Pancreas (tissue), 10 donors: ENCODE results near the gene VAPB. TPM values are rescaled to one million over a fixed set of nuclear protein-coding genes. Genes with fewer than 3 reads are reported as not detected.
A peak's percentile ranks its signal among the peaks of the same experiment; 100 is the strongest.

ENCODE experiments used
- ATAC-seq, 4 donors: fragments of 200-7000 bp; cut with Tn5 transposase; one replicate each; pipeline versions ENCODE4 v1.8.0 to v1.9.1; 2020; ENCODE audit warnings: mild to moderate bottlenecking in 4 of 4, moderate library complexity in 4 of 4
- DNase-seq, 6 donors: peaks; one replicate each; pipeline ENCODE4 v3.0.0-alpha.2; 2020
- FAIRE-seq: peaks from 2 replicates; lab custom pipeline; 2012; peaks lifted over from hg19 to GRCh38; lab: Jason Lieb, UNC
- H3K27ac ChIP-seq, 4 donors: fragments of 200-600 bp; sonication (generic); 1 replicate in 3 of 4; 2 replicates in 1 of 4; pipeline versions ENCODE4 v1.5.0 to v1.8.0; 2020
- H3K27me3 ChIP-seq, 4 donors: fragments of 200-600 bp; one replicate each; pipeline ENCODE4 v1.8.0; 2021
- H3K36me3 ChIP-seq, 3 donors: fragments of 200-600 bp; sonication (generic) in 1 of 3; one replicate each; pipeline versions ENCODE4 v1.5.0 to v1.8.0; 2020 to 2021
- H3K4me1 ChIP-seq, 3 donors: fragments of 200-600 bp; one replicate each; pipeline ENCODE4 v1.8.0; 2021
- H3K4me3 ChIP-seq, 4 donors: fragments of 200-600 bp; sonication (generic) in 2 of 4; one replicate each; pipeline versions ENCODE4 v1.5.0 to v1.8.0; 2020 to 2021
- H3K9me3 ChIP-seq, 4 donors: fragments of 200-600 bp; one replicate each; pipeline ENCODE4 v1.8.0; 2021
- WGBS, 2 donors: extraction: QIAGEN DNeasy Blood & Tissue Kit; methylation state at CpG; one replicate each; pipeline ENCODE4 v1.1.7; 2013; 5-methylcytosine and 5-hydroxymethylcytosine counted together
- intact Hi-C, 3 donors: fragments of 100-400 bp; cut with DNase I; formaldehyde crosslinking; loops; one replicate each; pipeline versions ENCODE4 v1.11.1 to v1.14.2; 2022
- polyA plus RNA-seq, 2 donors: library from polyadenylated mRNA; stranded (reverse); fragments of 200-250 nt; gene quantifications; one replicate each; pipeline ENCODE4 v1.2.3, GENCODE V29; 2013
- total RNA-seq, 6 donors: library from RNA; stranded (reverse); fragmentation: NEBNext Ultra II Directional in 4 of 6; extraction: Animal tissue kit (Norgen Biotek cat#: 25700) in 4 of 6; gene quantifications; one replicate each; pipeline versions ENCODE4 v1.2.1 to v1.2.4, GENCODE V29; 2021 to 2023
- TF ChIP-seq, protein P1 (sequence below), 4 donors: fragments of 200-600 bp; sonication (generic) in 3 of 4; IDR thresholded peaks; one replicate each; pipeline versions ENCODE4 v1.5.0 to v1.8.0; 2021; ENCODE audit warnings: antibody characterized with exemption in 4 of 4
- donor health status: healthy with polysubstance abuse.
- donor health status: DM: no; HTN: no; CAD: no; lungs with moderate emphysema.
- donor health status: DM: no; HTN: no; CAD: no.
- donor health status: control.
- donor health status: control.
- donor health status: Bipolar disorder and iron deficiency.
- donor health status: DM: yes; HTN: yes; CAD: no.
- donor health status: DM: no; HTN: no; CAD: no.
- donor health status: DM: no; HTN: no; CAD: no.
- donor health status: DM: yes; HTN: yes; CAD: no.

The VAPB gene
- total and polyA plus RNA-seq, 8 donors: 9.6 to 30.3 (median 20.6) TPM

DNA sequence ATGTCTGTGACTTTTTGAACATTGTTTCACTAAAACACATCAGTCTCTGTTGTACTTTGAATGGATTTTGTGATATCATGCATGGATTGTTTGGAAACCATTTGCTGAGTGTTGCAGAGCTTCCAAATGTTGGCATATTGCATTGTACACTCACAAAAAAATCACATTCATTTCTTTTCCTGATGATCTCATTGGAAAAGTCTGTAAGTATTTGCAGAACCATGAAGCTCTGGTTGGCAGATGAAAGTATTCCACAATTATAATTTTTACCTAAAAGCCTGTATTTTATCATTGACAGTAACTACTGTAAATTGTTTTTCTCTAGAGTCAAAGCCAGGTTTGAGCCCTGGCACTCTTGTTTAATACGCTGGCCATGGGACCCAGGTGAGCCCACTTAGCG is 42.1 kb downstream of the VAPB start:
- intact Hi-C loops: no loop called here
- H3K4me3 ChIP-seq: no peak overlapping the region
- DNase-seq: no peak
- no peak overlapping the region for H3K27ac ChIP-seq
- TF ChIP-seq, protein P1, sequence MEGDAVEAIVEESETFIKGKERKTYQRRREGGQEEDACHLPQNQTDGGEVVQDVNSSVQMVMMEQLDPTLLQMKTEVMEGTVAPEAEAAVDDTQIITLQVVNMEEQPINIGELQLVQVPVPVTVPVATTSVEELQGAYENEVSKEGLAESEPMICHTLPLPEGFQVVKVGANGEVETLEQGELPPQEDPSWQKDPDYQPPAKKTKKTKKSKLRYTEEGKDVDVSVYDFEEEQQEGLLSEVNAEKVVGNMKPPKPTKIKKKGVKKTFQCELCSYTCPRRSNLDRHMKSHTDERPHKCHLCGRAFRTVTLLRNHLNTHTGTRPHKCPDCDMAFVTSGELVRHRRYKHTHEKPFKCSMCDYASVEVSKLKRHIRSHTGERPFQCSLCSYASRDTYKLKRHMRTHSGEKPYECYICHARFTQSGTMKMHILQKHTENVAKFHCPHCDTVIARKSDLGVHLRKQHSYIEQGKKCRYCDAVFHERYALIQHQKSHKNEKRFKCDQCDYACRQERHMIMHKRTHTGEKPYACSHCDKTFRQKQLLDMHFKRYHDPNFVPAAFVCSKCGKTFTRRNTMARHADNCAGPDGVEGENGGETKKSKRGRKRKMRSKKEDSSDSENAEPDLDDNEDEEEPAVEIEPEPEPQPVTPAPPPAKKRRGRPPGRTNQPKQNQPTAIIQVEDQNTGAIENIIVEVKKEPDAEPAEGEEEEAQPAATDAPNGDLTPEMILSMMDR (IDR thresholded peaks at IDR 0.05): no peak
- 86 to 97% methylated on average over 2 of the region's 2 CpGs for WGBS, 2 donors
- no peaks in the 10 kb centered on the region for H3K36me3 ChIP-seq
- no peaks in the 10 kb centered on the region for H3K27me3 ChIP-seq
- H3K4me1 ChIP-seq: peaks cover 5 to 6% (median 5%) of the 10 kb centered on the region in 3 donors
- no peak for FAIRE-seq
- H3K9me3 ChIP-seq: no peaks in the 10 kb centered on the region
- ATAC-seq: no peak

DNA sequence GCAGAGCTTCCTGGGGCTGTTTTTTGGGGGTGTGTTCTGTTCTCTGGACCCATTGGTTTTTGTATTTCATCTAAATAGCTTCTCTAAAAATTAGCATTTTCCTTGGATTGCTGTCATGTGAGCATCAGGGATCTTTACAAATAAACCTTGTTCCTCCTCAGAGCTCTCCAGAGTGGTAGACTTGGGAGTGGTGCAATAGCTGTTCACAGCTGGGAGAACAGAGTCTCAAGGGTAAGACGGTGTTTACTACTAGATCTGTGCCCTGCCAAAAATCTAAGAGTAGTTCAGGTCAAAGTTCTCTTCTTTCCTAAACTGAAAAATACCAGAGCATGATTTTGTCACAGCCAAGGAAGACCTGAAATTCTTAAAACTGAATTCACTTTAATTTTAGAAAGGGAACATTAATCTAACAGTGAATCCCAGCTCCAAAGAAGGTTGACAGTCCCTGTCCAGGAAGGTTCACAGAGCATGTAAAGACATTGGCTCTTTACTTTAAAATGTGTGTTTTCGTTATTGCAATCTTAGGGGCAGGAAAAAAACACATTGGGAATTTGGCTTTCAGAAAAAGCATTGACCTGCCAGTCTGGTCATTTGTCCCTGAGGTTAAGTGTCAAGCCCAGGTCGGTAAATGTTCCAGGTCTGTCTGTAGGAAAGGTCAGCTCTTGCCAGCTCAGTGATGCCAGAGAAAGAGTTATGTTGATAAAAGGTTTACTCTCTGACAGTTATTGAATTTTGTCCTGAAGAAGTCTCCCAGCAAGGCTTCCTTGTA is 43.3 kb downstream of the VAPB start:
- WGBS, 2 donors: 47 to 62% methylated on average over 3 of the region's 3 CpGs
- H3K27me3 ChIP-seq: no peaks in the 10 kb centered on the region
- H3K4me3 ChIP-seq: no peak overlapping the region
- intact Hi-C loops: no loop called here
- FAIRE-seq (no peak), DNase-seq (no peak), ATAC-seq (peak in 2 of 4 donors; percentile 52)
- no peaks in the 10 kb centered on the region for H3K36me3 ChIP-seq
- no peak overlapping the region for H3K27ac ChIP-seq
- H3K4me1 ChIP-seq: peaks cover 5 to 9% (median 5%) of the 10 kb centered on the region in 3 donors
- H3K9me3 ChIP-seq: no peaks in the 10 kb centered on the region
- TF ChIP-seq, protein P1 (IDR thresholded peaks at IDR 0.05): no peak

DNA sequence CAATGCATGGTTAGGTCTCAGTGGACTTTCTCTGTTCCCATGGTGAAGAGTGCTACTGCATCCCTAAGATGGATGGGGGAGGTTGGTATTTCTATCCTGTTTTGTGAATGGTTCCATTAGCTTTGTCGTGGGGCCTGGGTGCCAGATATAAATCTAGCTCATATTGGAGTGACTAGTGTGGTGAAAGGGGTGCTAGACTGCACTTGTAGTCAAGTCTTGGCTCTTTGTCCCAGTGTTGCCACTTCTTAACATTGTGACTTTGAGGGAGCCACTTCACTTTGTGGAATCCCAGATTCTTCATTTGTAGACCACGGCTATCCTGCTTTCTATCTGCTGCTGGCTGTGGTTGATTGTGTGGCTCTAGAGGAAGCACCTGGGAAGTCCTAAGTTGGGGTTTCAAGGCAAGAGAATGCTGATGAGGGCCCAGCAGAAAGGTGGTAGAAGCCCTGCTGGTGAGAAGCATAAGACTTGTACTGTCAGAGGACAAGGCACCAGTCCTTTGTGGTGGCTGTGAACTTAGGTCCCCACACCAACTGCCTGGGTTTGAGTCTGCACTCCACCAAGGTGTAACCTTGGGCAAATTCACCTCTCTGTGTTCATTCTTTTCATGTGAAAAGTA is 44.1 kb downstream of the VAPB start:
- Histone ChIP-seq H3K27ac (no peak overlapping the region), H3K4me1 (peaks cover 5 to 9% (median 5%) of the 10 kb centered on the region in 3 donors), H3K36me3 (no peaks in the 10 kb centered on the region), H3K9me3 (no peaks in the 10 kb centered on the region), H3K27me3 (no peaks in the 10 kb centered on the region), H3K4me3 (no peak overlapping the region)
- intact Hi-C loops: no loop called here
- TF ChIP-seq, protein P1 (IDR thresholded peaks at IDR 0.05): no peak
- DNase-seq (no peak), FAIRE-seq (no peak), ATAC-seq (no peak)
- 95 to 97% methylated on average over 2 of the region's 2 CpGs for WGBS, 2 donors

DNA sequence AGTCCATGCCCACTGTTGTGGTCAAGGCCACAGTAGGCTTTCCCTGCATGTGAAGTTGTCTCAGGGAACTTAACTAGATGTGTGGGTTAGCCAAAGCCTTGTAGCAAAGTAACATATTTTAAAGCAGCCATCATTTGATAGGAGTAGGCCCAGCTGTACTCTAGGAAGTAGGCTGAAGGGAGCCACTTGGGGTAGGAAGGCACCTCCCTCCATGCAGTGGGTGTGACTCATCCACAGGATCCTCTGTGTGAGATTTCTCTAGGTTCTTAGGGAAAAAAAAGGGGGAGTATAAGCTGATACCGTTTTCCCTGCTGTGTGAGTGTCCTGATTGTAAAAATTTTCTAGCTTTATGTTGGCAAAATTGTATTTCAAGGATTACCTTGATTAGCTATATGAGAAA is 44.7 kb downstream of the VAPB start:
- ATAC-seq: peak in 1 of 4 donors; percentile 32
- Histone ChIP-seq H3K4me1 (peaks cover 5 to 9% (median 5%) of the 10 kb centered on the region in 3 donors), H3K27me3 (no peaks in the 10 kb centered on the region), H3K4me3 (no peak overlapping the region), H3K36me3 (no peaks in the 10 kb centered on the region), H3K9me3 (no peaks in the 10 kb centered on the region), H3K27ac (no peak overlapping the region)
- TF ChIP-seq, protein P1 (IDR thresholded peaks at IDR 0.05): no peak
- intact Hi-C loops: no loop called here
- no peak for FAIRE-seq
- no peak for DNase-seq
- 66 to 69% methylated on average over 1 of the region's 1 CpG for WGBS, 2 donors

DNA sequence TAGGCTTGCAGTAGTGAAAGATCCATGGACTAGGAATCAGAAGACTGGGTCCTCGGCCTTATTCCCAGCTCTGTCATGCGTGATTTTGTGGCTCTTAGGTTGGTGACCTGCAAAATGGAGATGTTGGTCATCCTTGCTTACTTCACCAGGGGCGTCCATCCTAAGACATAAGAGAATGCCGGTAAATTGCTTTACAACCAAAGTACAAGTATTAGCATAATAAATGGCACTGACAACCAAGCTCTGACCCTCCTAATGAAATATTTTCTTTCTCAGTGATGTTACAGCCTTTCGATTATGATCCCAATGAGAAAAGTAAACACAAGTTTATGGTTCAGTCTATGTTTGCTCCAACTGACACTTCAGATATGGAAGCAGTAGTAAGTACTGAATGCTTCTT is 45.3 kb downstream of the VAPB start:
- H3K27ac ChIP-seq: no peak overlapping the region
- peaks cover 5 to 9% (median 5%) of the 10 kb centered on the region in 3 donors for H3K4me1 ChIP-seq
- no peaks in the 10 kb centered on the region for H3K27me3 ChIP-seq
- no peak overlapping the region for H3K4me3 ChIP-seq
- FAIRE-seq (no peak), ATAC-seq (no peak), DNase-seq (no peak)
- intact Hi-C loops: no loop called here
- WGBS, 2 donors: 81 to 82% methylated on average over 5 of the region's 5 CpGs
- H3K9me3 ChIP-seq: no peaks in the 10 kb centered on the region
- TF ChIP-seq, protein P1 (IDR thresholded peaks at IDR 0.05): no peak
- H3K36me3 ChIP-seq: no peaks in the 10 kb centered on the region
